Testis (tissue), 3 donors: ENCODE results near the gene CENPK. TPM values are rescaled to one million over a fixed set of nuclear protein-coding genes. Genes with fewer than 3 reads are reported as not detected.

ENCODE experiments used
- DNase-seq: peaks from one replicate; pipeline ENCODE4 v3.0.0-alpha.2; 2019
- H3K27ac ChIP-seq, 2 donors: fragments of 200-600 bp; sonication (generic); one replicate each; pipeline ENCODE4 v1.5.1; 2019
- H3K27me3 ChIP-seq: fragments of 200-600 bp; sonication (generic); one replicate; pipeline ENCODE4 v1.5.1; 2019
- H3K36me3 ChIP-seq: fragments of 200-600 bp; sonication (generic); one replicate; pipeline ENCODE4 v1.5.1; 2017; ENCODE audit warnings: low read depth; ENCODE audit errors: missing control alignments
- H3K4me1 ChIP-seq: fragments of 200-600 bp; sonication (generic); one replicate; pipeline ENCODE4 v1.5.1; 2019
- H3K4me3 ChIP-seq, 2 donors: fragments of 200-600 bp; sonication (generic); one replicate each; pipeline ENCODE4 v1.5.1; 2017 to 2019
- H3K9me3 ChIP-seq: fragments of 200-600 bp; sonication (generic); one replicate; pipeline ENCODE4 v1.5.1; 2017
- CTCF ChIP-seq, 3 experiments: fragments of 450-650 bp in 2 of 3; fragments of 200-600 bp in 1 of 3; sonication (generic) in 1 of 3; IDR thresholded peaks; one replicate each; pipeline ENCODE4 v1.5.1; 2016 to 2019; ENCODE audit warnings: antibody characterized with exemption in 3 of 3, mild to moderate bottlenecking in 2 of 3, moderate library complexity in 1 of 3
- POLR2A ChIP-seq: fragments of 450-650 bp; IDR thresholded peaks from one replicate; pipeline ENCODE4 v1.6.1; 2017; ENCODE audit warnings: antibody characterized with exemption, mild to moderate bottlenecking, moderate library complexity
- WGBS, 2 donors: methylation state at CpG; one replicate each; pipeline ENCODE4 v1.1.5; 2018; 5-methylcytosine and 5-hydroxymethylcytosine counted together
- intact Hi-C: fragments of 100-400 bp; cut with DNase I; formaldehyde crosslinking; loops from one replicate; pipeline ENCODE4 v1.15.1; 2023; ENCODE audit warnings: low total_unique reads
- polyA plus RNA-seq: library from polyadenylated mRNA; stranded (reverse); fragments of 350-450 nt; fragmentation: Illumina TruSeq; extraction: RNeasy Lipid Tissue Mini Kit (QIAGEN cat#74804); gene quantifications from one replicate; pipeline ENCODE4 v1.2.3, GENCODE V29; 2014; ENCODE audit warnings: low read depth, low replicate concordance; ENCODE audit not compliant: insufficient read depth
- small RNA-seq, 2 donors: library from RNA; depleted of rRNA; stranded (forward); fragments of <200 nt; gene quantifications; one replicate each; pipeline ENCODE3, GENCODE V24; 2016
- total RNA-seq, 2 donors: library from RNA; depleted of rRNA; stranded (reverse); fragments of >200 nt; gene quantifications; one replicate each; pipeline ENCODE4 v1.2.3, GENCODE V29; 2016

CENPK gene
- total and polyA plus RNA-seq, 3 donors from 2014 or later: 12.5 to 45.9 (median 17.0) TPM

GRCh38 chr5:65478336-65478735, 84.6 kb downstream of the CENPK start:
- TF ChIP-seq CTCF (IDR thresholded peaks at IDR 0.05) (no peak), POLR2A (no peak)
- Histone ChIP-seq H3K27me3 (no peaks in the 10 kb centered on the region), H3K36me3 (no peaks in the 10 kb centered on the region), H3K27ac (no peak overlapping the region), H3K9me3 (no peaks in the 10 kb centered on the region), H3K4me3 (no peak overlapping the region), H3K4me1 (peaks cover 3% of the 10 kb centered on the region)
- WGBS, 2 donors: 82 to 94% methylated on average over 1 of the region's 1 CpG
- intact Hi-C loops: no loop called here
- DNase-seq: no peak

GRCh38 chr5:65475895-65476294, 87.1 kb downstream of the CENPK start:
- intact Hi-C loops: no loop called here
- Histone ChIP-seq H3K9me3 (no peaks in the 10 kb centered on the region), H3K4me3 (no peak overlapping the region), H3K36me3 (no peaks in the 10 kb centered on the region), H3K4me1 (no peaks in the 10 kb centered on the region), H3K27me3 (no peaks in the 10 kb centered on the region), H3K27ac (no peak overlapping the region)
- no peak for TF ChIP-seq CTCF (IDR thresholded peaks at IDR 0.05)
- DNase-seq: no peak
- WGBS, 2 donors: 84 to 85% methylated on average over 1 of the region's 1 CpG

- Histone ChIP-seq H3K4me1 (no peaks in the 10 kb centered on the region), H3K9me3 (no peaks in the 10 kb centered on the region), H3K36me3 (no peaks in the 10 kb centered on the region), H3K27ac (no peak overlapping the region), H3K27me3 (no peaks in the 10 kb centered on the region), H3K4me3 (no peak overlapping the region)
- intact Hi-C loops: no loop called here
- WGBS, 2 donors: 87 to 92% methylated on average over 4 of the region's 4 CpGs
- no peak for DNase-seq
- TF ChIP-seq POLR2A: no peak
Measured at GRCh38 chr5:65475336-65475735, 87.6 kb downstream of the CENPK start.

- no peak for TF ChIP-seq CTCF (IDR thresholded peaks at IDR 0.05)
- TF ChIP-seq POLR2A: no peak
- intact Hi-C loops: no loop called here
- 78 to 82% methylated on average over 3 of the region's 3 CpGs for WGBS, 2 donors
- Histone ChIP-seq H3K27me3 (no peaks in the 10 kb centered on the region), H3K36me3 (no peaks in the 10 kb centered on the region), H3K4me3 (no peak overlapping the region), H3K27ac (no peak overlapping the region), H3K9me3 (no peaks in the 10 kb centered on the region), H3K4me1 (no peaks in the 10 kb centered on the region)
- DNase-seq: no peak
Measured at GRCh38 chr5:65474130-65474711, 88.7 kb downstream of the CENPK start.

- TF ChIP-seq POLR2A (no peak), CTCF (IDR thresholded peaks at IDR 0.05) (no peak)
- no peak overlapping the region for H3K4me3 ChIP-seq
- no peaks in the 10 kb centered on the region for H3K27me3 ChIP-seq
- no peaks in the 10 kb centered on the region for H3K9me3 ChIP-seq
- no peaks in the 10 kb centered on the region for H3K36me3 ChIP-seq
- intact Hi-C loops: no loop called here
- DNase-seq: no peak
- H3K27ac ChIP-seq: no peak overlapping the region
- WGBS, 2 donors: 86 to 92% methylated on average over 3 of the region's 3 CpGs
- H3K4me1 ChIP-seq: no peaks in the 10 kb centered on the region
Measured at GRCh38 chr5:65468633-65469032, 94.3 kb downstream of the CENPK start.

Small RNA genes within 50 kb of the gene (small RNA-seq; reads per million reads assigned to genes)
- 0 reads per million in 2 donors for gene RNU6-540P

Other genes with a start within 250 kb of the CENPK start
- 10 to 100 TPM; 25.5 to 43.1 TPM for gene ADAMTS6, start 81.2 kb downstream of the CENPK start, total RNA-seq
- 4.1 TPM for gene ADAMTS6, start 81.2 kb downstream of the CENPK start, polyA plus RNA-seq
- 10 to 100 TPM; 60.3 to 74.3 TPM for gene PPWD1, start 128 bp upstream of the CENPK start, total RNA-seq
- gene PPWD1, start 128 bp upstream of the CENPK start, polyA plus RNA-seq: 32.9 TPM
- 10 to 100 TPM; 23.9 to 24.8 TPM for gene TRIM23, start 61.2 kb upstream of the CENPK start, total RNA-seq
- gene TRIM23, start 61.2 kb upstream of the CENPK start, polyA plus RNA-seq: 11.0 TPM
- gene SHLD3, start 61.9 kb upstream of the CENPK start, total RNA-seq: 1 to 10 TPM; 3.0 to 4.6 TPM
- 3.5 TPM for gene SHLD3, start 61.9 kb upstream of the CENPK start, polyA plus RNA-seq
- gene TRAPPC13, start 61.9 kb upstream of the CENPK start, total RNA-seq: 10 to 100 TPM; 17.3 to 18.9 TPM
- 22.1 TPM for gene TRAPPC13, start 61.9 kb upstream of the CENPK start, polyA plus RNA-seq
- 1 to 10 TPM; 3.8 to 4.5 TPM for gene SGTB, start 158.9 kb upstream of the CENPK start, total RNA-seq
- 2.3 TPM for gene SGTB, start 158.9 kb upstream of the CENPK start, polyA plus RNA-seq
- gene NLN, start 159.0 kb upstream of the CENPK start, total RNA-seq: 10 to 100 TPM in 1 of 2 donors, 1 to 10 TPM in 1; 8.1 to 10.1 TPM
- gene NLN, start 159.0 kb upstream of the CENPK start, polyA plus RNA-seq: 6.4 TPM